Ovary (tissue), 9 donors: ENCODE data around the gene GRB2. TPM values are rescaled to one million over a fixed set of nuclear protein-coding genes. Genes with fewer than 3 reads are reported as not detected.
"Not testable (repeated sequence)": the region's sequence is repeated elsewhere in the genome, so short reads cannot be mapped to it uniquely, and the experiment has no call there.

Source experiments
- DNase-seq, 5 donors: peaks; one replicate each; pipeline ENCODE4 v3.0.0-alpha.2; 2019 to 2020
- H3K27ac ChIP-seq, 2 donors: fragments of 200-600 bp; one replicate each; pipeline versions ENCODE4 v1.5.1 to v1.8.0; 2019 to 2022
- H3K27me3 ChIP-seq: fragments of 200-600 bp; one replicate; pipeline ENCODE4 v1.8.0; 2022
- H3K36me3 ChIP-seq: fragments of 200-600 bp; sonication (generic); one replicate; pipeline ENCODE4 v1.5.1; 2019
- H3K4me1 ChIP-seq: one replicate; pipeline ENCODE4 v1.8.1; 2013; ENCODE audit warnings: mild to moderate bottlenecking, moderate library complexity; ENCODE audit not compliant: insufficient read depth
- H3K4me3 ChIP-seq: fragments of 200-600 bp; sonication (generic); one replicate; pipeline ENCODE4 v1.5.1; 2017
- H3K9me3 ChIP-seq, 2 donors: fragments of 200-600 bp in 1 of 2; sonication (generic) in 1 of 2; one replicate each; pipeline versions ENCODE4 v1.5.1 to v1.8.1; 2013 to 2019; ENCODE audit warnings: mild to moderate bottlenecking in 1 of 2, moderate library complexity in 1 of 2
- EP300 ChIP-seq: sonication (generic); formaldehyde crosslinking; IDR thresholded peaks from one replicate; pipeline ENCODE4 v1.6.1; 2017; ENCODE audit warnings: antibody characterized with exemption
- POLR2A ChIP-seq: fragments of 450-650 bp; IDR thresholded peaks from one replicate; pipeline ENCODE4 v1.6.1; 2017; ENCODE audit warnings: antibody characterized with exemption, mild to moderate bottlenecking, moderate library complexity
- WGBS, 3 donors: extraction: QIAGEN DNeasy Blood & Tissue Kit in 1 of 3; methylation state at CpG; one replicate each; pipeline versions ENCODE4 v1.1.5 to v1.1.7; 2013 to 2017; 5-methylcytosine and 5-hydroxymethylcytosine counted together
- intact Hi-C, 4 donors: fragments of 100-400 bp; cut with DNase I; formaldehyde crosslinking; loops; one replicate each; pipeline versions ENCODE4 v1.11.0 to v1.15.1; 2022 to 2023
- polyA plus RNA-seq, 2 donors: library from polyadenylated mRNA; stranded (reverse); fragments of 200-250 nt in 1 of 2; fragments of 350-450 nt in 1 of 2; fragmentation: Illumina TruSeq in 1 of 2; extraction: RNeasy Lipid Tissue Mini Kit (QIAGEN cat#74804) in 1 of 2; gene quantifications; one replicate each; pipeline ENCODE4 v1.2.3, GENCODE V29; 2013 to 2014
- total RNA-seq, 7 donors: library from RNA; depleted of rRNA in 2 of 7; stranded (reverse); fragments of >200 nt in 2 of 7; fragmentation: NEBNext Ultra II Directional in 3 of 7; extraction: Animal tissue kit (Norgen Biotek cat#: 25700) in 3 of 7; gene quantifications; one replicate each; pipeline versions ENCODE4 v1.1.0 to v1.2.4, GENCODE V29; 2016 to 2023
- TF ChIP-seq, protein P1 (sequence below), 3 donors: fragments of 450-650 bp in 2 of 3; fragments of 200-600 bp in 1 of 3; IDR thresholded peaks; one replicate each; pipeline versions ENCODE4 v1.5.1 to v1.8.0; 2016 to 2022; ENCODE audit warnings: antibody characterized with exemption in 3 of 3, mild to moderate bottlenecking in 1 of 3
- donor health status: DM: no; HTN: no; CAD: no; lungs with moderate emphysema.
- donor health status: DM: no; HTN: no; CAD: no.
- donor health status: Bipolar disorder and iron deficiency.
- donor health status: DM: yes; HTN: yes; CAD: no.
- donor health status: DM: no; HTN: no; CAD: no.
- donor health status: DM: yes; HTN: yes; CAD: no.

Gene GRB2
- total and polyA plus RNA-seq, 9 donors: 41.5 to 88.2 (median 62.6) TPM

DNA sequence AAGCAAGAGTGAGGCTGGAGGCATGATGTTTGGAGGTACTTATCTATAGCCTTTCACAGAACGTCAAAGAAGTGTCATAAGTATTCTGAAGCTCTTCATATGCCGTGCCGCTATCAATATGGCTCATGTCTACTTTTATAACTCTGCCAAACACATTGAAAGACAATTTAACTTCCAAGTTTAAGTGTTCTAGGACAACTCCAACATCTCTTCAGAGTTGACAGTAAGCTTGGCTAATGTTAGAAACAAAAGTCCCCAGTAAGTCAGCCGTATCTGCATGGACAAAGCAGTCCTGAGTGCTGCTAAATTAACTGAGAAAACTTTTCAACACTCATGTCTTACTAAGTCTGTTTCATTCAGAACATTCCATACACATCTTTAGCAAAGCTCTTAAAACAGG lies 32.2 kb downstream of the GRB2 start:
- no peak for DNase-seq
- no peaks in the 10 kb centered on the region for H3K27me3 ChIP-seq
- peaks cover 5% of the 10 kb centered on the region for H3K4me1 ChIP-seq
- TF ChIP-seq EP300: no peak
- no peaks in the 10 kb centered on the region for H3K9me3 ChIP-seq
- intact Hi-C loops: loop anchor here in 1 of 4 donors (2.0 kb wide), 1 partner anchor 32 kb away; no protein-coding TSS in a partner anchor
- H3K27ac ChIP-seq: no peak overlapping the region
- 67 to 74% (median 70%) methylated on average over 4 of the region's 4 CpGs for WGBS, 3 donors
- H3K4me3 ChIP-seq: no peak overlapping the region
- no peaks in the 10 kb centered on the region for H3K36me3 ChIP-seq

DNA sequence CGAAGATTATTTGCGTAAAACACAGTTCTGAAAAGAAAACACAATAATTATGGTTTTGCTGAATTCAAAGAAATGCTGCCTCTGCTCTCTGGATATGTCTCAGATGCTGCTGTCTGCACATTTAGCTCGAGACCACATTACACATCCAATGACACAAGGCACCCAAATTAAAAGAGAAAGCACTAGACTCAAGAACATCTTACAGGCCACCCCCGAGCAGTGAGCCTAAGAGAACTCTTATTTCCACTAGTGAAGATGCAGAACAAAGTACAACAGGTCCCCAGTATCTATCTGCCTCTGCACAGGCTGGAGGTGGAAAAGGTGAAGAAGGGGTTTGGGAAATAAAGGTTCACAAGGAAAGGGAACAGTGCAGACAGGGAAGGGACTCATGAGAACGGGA lies 33.5 kb downstream of the GRB2 start:
- H3K27me3 ChIP-seq: no peaks in the 10 kb centered on the region
- no peaks in the 10 kb centered on the region for H3K9me3 ChIP-seq
- intact Hi-C loops: loop anchor here in 1 of 4 donors (2.0 kb wide), 1 partner anchor 31 kb away; no protein-coding TSS in a partner anchor
- TF ChIP-seq, protein P1, sequence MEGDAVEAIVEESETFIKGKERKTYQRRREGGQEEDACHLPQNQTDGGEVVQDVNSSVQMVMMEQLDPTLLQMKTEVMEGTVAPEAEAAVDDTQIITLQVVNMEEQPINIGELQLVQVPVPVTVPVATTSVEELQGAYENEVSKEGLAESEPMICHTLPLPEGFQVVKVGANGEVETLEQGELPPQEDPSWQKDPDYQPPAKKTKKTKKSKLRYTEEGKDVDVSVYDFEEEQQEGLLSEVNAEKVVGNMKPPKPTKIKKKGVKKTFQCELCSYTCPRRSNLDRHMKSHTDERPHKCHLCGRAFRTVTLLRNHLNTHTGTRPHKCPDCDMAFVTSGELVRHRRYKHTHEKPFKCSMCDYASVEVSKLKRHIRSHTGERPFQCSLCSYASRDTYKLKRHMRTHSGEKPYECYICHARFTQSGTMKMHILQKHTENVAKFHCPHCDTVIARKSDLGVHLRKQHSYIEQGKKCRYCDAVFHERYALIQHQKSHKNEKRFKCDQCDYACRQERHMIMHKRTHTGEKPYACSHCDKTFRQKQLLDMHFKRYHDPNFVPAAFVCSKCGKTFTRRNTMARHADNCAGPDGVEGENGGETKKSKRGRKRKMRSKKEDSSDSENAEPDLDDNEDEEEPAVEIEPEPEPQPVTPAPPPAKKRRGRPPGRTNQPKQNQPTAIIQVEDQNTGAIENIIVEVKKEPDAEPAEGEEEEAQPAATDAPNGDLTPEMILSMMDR (IDR thresholded peaks at IDR 0.05): no peak
- TF ChIP-seq EP300 (no peak), POLR2A (no peak)
- no peaks in the 10 kb centered on the region for H3K36me3 ChIP-seq
- no peak for DNase-seq
- peaks cover 7% of the 10 kb centered on the region for H3K4me1 ChIP-seq
- WGBS, 3 donors: 92 to 93% (median 92%) methylated on average over 5 of the region's 5 CpGs
- H3K4me3 ChIP-seq: no peak overlapping the region
- H3K27ac ChIP-seq: no peak overlapping the region

DNA sequence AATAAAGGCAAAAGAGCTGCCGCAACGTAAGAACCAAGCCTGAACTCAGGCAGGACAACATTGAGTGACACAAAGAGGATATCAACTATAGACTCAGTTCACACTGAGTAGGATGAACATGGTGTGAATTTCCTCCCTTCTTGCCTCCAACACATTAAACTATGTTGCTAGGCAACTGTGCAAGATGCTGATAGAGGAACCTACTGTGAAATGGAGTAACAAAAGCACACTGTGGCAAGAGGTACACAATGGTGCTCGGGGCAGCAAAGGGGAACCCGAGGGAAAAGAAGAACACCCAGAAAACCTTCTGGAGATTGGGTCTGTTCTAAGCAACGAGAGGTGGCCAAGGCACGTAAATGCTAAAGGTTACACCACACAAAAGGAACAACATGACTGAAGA lies 34.1 kb downstream of the GRB2 start:
- intact Hi-C loops: no loop called here
- 87 to 94% (median 92%) methylated on average over 6 of the region's 6 CpGs for WGBS, 3 donors
- Histone ChIP-seq H3K4me1 (peaks cover 9% of the 10 kb centered on the region), H3K4me3 (no peak overlapping the region), H3K36me3 (no peaks in the 10 kb centered on the region), H3K27ac (no peak overlapping the region), H3K9me3 (no peaks in the 10 kb centered on the region), H3K27me3 (no peaks in the 10 kb centered on the region)
- no peak for TF ChIP-seq POLR2A
- no peak for TF ChIP-seq EP300
- TF ChIP-seq, protein P1 (IDR thresholded peaks at IDR 0.05): no peak
- no peak for DNase-seq

DNA sequence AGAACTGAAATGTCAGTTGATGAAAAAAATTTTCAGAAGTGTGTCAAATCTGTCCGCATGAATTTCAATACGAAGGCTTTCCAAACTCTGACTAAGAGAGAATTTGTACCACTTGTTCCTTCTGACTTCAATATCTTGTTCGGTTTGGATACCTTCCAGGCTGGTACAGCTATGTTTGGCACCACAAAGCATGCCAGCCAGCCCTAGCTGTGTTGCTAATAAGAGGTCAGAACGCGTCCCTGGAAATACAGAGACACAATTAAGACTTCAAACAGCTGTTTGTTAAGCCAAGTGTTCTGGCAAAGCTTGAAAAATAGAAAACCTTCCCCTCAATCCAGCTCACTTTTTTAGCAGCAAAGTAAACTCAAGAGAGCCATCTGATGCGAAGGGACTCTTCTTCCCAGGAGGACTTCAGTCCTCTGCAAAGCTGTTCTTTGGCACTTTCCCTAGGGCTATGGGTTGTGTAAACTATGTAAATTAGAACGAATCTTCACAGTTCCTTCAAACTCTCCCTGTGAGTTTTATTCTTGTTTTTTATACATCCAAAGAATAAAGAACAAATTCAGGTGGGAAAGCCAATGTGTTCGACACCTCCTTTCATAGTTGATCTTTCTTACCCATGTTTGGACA lies 35.1 kb downstream of the GRB2 start:
- intact Hi-C loops: no loop called here
- WGBS, 3 donors: 67 to 72% (median 71%) methylated on average over 8 of the region's 8 CpGs
- Histone ChIP-seq H3K4me3 (no peak overlapping the region), H3K27ac (no peak overlapping the region), H3K4me1 (peaks cover 10% of the 10 kb centered on the region), H3K9me3 (no peaks in the 10 kb centered on the region), H3K36me3 (no peaks in the 10 kb centered on the region), H3K27me3 (no peaks in the 10 kb centered on the region)
- TF ChIP-seq POLR2A (no peak), EP300 (no peak)
- TF ChIP-seq, protein P1 (IDR thresholded peaks at IDR 0.05): no peak
- DNase-seq: no peak

DNA sequence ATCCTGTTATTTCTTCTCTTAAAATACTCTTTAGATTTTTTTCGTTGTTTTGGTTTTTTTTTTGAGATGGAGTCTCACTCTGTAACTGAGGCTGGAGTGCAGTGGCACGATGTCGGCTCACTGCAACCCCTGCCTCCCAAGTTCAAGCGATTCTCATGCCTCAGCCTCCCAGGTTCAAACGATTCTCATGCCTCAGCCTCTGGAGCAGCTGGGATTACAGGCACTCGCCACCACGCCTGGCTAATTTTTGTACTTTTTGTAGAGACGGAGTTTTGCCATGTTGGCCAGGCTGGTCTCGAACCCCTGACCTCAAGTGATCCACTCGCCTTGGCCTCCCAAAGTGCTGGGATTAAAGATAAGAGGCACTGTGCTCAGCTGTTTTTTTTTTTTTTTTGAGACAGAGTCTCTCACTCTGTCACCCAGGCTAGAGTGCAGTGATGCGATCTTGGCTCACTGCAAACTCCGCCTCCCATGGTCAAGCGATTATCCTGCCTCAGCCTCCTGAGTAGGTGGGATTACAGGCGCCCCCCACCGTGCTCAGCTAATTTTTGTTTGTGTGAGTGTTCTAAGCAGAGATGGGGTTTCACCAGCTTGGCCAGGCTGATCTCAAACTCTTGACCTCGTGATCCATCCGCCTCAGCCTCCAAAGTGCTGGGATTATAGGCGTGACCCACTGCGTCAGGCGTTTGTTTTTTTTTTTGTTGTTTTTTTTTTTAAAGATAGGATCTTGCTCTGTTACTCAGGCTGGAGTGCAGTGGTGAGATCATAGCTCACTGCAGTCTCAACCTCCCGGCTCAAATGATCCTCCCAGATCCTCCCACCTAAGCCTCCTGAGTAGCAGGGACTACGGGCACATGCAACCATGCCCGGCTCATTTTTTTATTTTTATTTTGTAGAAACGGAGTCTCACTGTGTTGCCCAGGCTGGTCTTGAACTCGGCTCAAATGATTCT lies 37.4 kb downstream of the GRB2 start:
- H3K27me3 ChIP-seq, H3K9me3 ChIP-seq, DNase-seq, H3K27ac ChIP-seq, intact Hi-C loops, H3K36me3 ChIP-seq, H3K4me3 ChIP-seq: not testable (repeated sequence)
- peaks cover 10% of the 10 kb centered on the region for H3K4me1 ChIP-seq
- WGBS, 3 donors: 77 to 83% (median 79%) methylated on average over 25 of the region's 25 CpGs
